K562 (cell line): ENCODE measurements around the gene FAM124A.

Experiments
- CBFA2T3 ChIP-seq: fragments of 450-650 bp; IDR thresholded peaks from 2 replicates; pipeline ENCODE4 v1.6.1; 2017
- EHMT2 ChIP-seq: fragments of 450-650 bp; IDR thresholded peaks from 2 replicates; pipeline ENCODE4 v1.6.1; 2018; ENCODE audit warnings: antibody characterized with exemption
- KAT7 ChIP-seq: sonication (generic); formaldehyde crosslinking; IDR thresholded peaks from 2 replicates; pipeline ENCODE4 v1.8.0; 2022; ENCODE audit warnings: missing genetic modification reagents, mild to moderate bottlenecking, borderline replicate concordance
- MEF2D ChIP-seq: conservative IDR thresholded peaks from 2 replicates; pipeline ENCODE4 v1.6.1; 2016; ENCODE audit warnings: low read depth, missing genetic modification characterization, missing compliant biosample characterization
- POLR2A ChIP-seq: fragments of 450-650 bp; conservative IDR thresholded peaks from 2 replicates; pipeline ENCODE4 v1.6.1; 2016
- POLR2AphosphoS5 ChIP-seq: IDR thresholded peaks from 2 replicates; pipeline ENCODE4 v1.6.1; 2011; ENCODE audit warnings: mild to moderate bottlenecking, low read depth, low read length, moderate library complexity; ENCODE audit not compliant: control insufficient read depth, insufficient read depth
- PREB ChIP-seq: sonication (generic); formaldehyde crosslinking; IDR thresholded peaks from 2 replicates; pipeline ENCODE4 v1.8.1; 2023; ENCODE audit warnings: mild to moderate bottlenecking, missing genetic modification reagents
- SMC3 ChIP-seq: conservative IDR thresholded peaks from 2 replicates; pipeline ENCODE4 v1.6.1; 2011; ENCODE audit warnings: low read depth, low read length, improper control_type of control experiment; ENCODE audit not compliant: insufficient read depth
- TAF1 ChIP-seq: IDR thresholded peaks from 2 replicates; pipeline ENCODE4 v1.6.1; 2011; ENCODE audit warnings: mild to moderate bottlenecking, low read length, moderate library complexity; ENCODE audit not compliant: insufficient read depth, control insufficient read depth, severe bottlenecking; ENCODE audit errors: extremely low read depth
- ZC3H8 ChIP-seq: fragments of 450-650 bp; IDR thresholded peaks from 2 replicates; pipeline ENCODE4 v1.6.1; 2017
- ZNF184 ChIP-seq: sonication (generic); formaldehyde crosslinking; IDR thresholded peaks from 2 replicates; pipeline ENCODE4 v1.5.0; 2020; ENCODE audit warnings: missing genetic modification reagents
- ZNF57 ChIP-seq: fragments of 450-650 bp; formaldehyde crosslinking; IDR thresholded peaks from 2 replicates; pipeline ENCODE4 v1.4.0; 2020; ENCODE audit warnings: mild to moderate bottlenecking, moderate library complexity
- TF ChIP-seq, protein P1 (sequence below), 3 experiments: IDR thresholded peaks in 2 of 3; conservative IDR thresholded peaks in 1 of 3; 2 replicates each; pipeline ENCODE4 v1.5.1; 2011 to 2012; ENCODE audit warnings: low read length in 3 of 3, mild to moderate bottlenecking in 3 of 3, control low read depth in 2 of 3, improper control_type of control experiment in 1 of 3, inconsistent platforms in 1 of 3, low read depth in 1 of 3, mixed read lengths in 1 of 3, moderate library complexity in 1 of 3; ENCODE audit not compliant: insufficient read depth in 2 of 3
- TF ChIP-seq, protein P2 (sequence below): fragments of 450-650 bp; IDR thresholded peaks from 2 replicates; pipeline ENCODE4 v1.6.1; 2016; ENCODE audit warnings: low read depth

DNA sequence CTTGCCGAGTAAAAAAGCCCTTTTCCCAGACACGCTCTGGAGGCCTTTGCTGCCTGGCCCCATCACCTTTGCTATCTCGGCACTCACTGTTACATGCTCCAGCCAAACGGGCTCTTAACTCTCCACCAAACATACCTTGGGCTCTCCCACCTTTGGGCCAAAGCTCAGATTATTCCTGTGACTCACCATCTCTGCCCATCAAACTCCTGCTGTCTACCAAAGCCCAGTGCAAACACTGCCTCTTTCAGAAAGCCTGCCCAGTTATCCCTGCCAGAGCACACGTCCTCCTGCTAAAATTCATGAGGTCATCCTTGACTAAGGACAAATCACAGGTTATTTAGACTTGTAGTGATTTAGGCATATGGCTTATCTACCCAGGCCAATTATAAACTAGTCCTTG is 69.1 kb downstream of the FAM124A start:
- no peak for TF ChIP-seq PREB (CRISPR knock-in tag)
- TF ChIP-seq ZC3H8 = no peak
- TF ChIP-seq CBFA2T3 = no peak
- no peak for TF ChIP-seq KAT7 (CRISPR knock-in tag)
- TF ChIP-seq POLR2A = no peak
- TF ChIP-seq, protein P1, sequence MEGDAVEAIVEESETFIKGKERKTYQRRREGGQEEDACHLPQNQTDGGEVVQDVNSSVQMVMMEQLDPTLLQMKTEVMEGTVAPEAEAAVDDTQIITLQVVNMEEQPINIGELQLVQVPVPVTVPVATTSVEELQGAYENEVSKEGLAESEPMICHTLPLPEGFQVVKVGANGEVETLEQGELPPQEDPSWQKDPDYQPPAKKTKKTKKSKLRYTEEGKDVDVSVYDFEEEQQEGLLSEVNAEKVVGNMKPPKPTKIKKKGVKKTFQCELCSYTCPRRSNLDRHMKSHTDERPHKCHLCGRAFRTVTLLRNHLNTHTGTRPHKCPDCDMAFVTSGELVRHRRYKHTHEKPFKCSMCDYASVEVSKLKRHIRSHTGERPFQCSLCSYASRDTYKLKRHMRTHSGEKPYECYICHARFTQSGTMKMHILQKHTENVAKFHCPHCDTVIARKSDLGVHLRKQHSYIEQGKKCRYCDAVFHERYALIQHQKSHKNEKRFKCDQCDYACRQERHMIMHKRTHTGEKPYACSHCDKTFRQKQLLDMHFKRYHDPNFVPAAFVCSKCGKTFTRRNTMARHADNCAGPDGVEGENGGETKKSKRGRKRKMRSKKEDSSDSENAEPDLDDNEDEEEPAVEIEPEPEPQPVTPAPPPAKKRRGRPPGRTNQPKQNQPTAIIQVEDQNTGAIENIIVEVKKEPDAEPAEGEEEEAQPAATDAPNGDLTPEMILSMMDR (IDR thresholded peaks at IDR 0.05 in 2 of 3, conservative IDR thresholded peaks at IDR 0.05 in 1 of 3; ENCODE audit: insufficient read depth in 2 of 3, low read depth in 1 of 3, low read length in 3 of 3) = no peak
- TF ChIP-seq POLR2AphosphoS5 = no peak
- no peak for TF ChIP-seq ZNF184
- no peak for TF ChIP-seq SMC3
- TF ChIP-seq TAF1 = no peak
- TF ChIP-seq, protein P2, sequence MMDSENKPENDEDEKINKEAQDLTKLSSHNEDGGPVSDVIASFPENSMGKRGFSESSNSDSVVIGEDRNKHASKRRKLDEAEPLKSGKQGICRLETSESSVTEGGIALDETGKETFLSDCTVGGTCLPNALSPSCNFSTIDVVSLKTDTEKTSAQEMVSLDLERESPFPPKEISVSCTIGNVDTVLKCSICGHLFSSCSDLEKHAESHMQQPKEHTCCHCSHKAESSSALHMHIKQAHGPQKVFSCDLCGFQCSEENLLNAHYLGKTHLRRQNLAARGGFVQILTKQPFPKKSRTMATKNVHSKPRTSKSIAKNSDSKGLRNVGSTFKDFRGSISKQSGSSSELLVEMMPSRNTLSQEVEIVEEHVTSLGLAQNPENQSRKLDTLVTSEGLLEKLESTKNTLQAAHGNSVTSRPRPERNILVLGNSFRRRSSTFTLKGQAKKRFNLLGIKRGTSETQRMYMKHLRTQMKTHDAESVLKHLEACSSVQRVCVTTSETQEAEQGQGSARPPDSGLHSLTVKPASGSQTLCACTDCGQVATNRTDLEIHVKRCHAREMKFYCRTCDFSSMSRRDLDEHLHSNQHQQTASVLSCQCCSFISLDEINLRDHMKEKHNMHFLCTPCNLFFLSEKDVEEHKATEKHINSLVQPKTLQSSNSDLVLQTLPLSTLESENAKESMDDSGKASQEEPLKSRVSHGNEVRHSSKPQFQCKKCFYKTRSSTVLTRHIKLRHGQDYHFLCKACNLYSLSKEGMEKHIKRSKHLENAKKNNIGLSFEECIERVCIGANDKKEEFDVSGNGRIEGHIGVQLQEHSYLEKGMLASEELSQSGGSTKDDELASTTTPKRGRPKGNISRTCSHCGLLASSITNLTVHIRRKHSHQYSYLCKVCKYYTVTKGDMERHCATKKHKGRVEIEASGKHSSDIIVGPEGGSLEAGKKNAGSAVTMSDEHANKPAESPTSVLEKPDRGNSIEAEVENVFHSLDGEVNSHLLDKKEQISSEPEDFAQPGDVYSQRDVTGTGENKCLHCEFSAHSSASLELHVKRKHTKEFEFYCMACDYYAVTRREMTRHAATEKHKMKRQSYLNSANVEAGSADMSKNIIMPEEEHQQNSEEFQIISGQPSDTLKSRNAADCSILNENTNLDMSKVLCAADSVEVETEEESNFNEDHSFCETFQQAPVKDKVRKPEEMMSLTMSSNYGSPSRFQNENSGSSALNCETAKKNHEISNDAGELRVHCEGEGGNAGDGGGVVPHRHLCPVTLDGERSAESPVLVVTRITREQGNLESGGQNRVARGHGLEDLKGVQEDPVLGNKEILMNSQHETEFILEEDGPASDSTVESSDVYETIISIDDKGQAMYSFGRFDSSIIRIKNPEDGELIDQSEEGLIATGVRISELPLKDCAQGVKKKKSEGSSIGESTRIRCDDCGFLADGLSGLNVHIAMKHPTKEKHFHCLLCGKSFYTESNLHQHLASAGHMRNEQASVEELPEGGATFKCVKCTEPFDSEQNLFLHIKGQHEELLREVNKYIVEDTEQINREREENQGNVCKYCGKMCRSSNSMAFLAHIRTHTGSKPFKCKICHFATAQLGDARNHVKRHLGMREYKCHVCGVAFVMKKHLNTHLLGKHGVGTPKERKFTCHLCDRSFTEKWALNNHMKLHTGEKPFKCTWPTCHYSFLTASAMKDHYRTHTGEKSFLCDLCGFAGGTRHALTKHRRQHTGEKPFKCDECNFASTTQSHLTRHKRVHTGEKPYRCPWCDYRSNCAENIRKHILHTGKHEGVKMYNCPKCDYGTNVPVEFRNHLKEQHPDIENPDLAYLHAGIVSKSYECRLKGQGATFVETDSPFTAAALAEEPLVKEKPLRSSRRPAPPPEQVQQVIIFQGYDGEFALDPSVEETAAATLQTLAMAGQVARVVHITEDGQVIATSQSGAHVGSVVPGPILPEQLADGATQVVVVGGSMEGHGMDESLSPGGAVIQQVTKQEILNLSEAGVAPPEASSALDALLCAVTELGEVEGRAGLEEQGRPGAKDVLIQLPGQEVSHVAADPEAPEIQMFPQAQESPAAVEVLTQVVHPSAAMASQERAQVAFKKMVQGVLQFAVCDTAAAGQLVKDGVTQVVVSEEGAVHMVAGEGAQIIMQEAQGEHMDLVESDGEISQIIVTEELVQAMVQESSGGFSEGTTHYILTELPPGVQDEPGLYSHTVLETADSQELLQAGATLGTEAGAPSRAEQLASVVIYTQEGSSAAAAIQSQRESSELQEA = no peak
- TF ChIP-seq MEF2D (tag) = no peak
- no peak for TF ChIP-seq EHMT2
- no peak for TF ChIP-seq ZNF57 (CRISPR knock-in tag)
